ENCODE data around the gene CDCP2.
"Not testable (repeated sequence)": the region's sequence is repeated elsewhere in the genome, so short reads cannot be mapped to it uniquely, and the experiment has no call there.

CDCP2 gene

GRCh38 chr1:54168206-54168965, 15.6 kb upstream of the CDCP2 start:
- no peak for DNase-seq (ENCODE audit: low read depth, low spot score)

GRCh38 chr1:54167422-54168139, 14.8 kb upstream of the CDCP2 start:
- DNase-seq (ENCODE audit: low read depth, low spot score), result no peak

DNA sequence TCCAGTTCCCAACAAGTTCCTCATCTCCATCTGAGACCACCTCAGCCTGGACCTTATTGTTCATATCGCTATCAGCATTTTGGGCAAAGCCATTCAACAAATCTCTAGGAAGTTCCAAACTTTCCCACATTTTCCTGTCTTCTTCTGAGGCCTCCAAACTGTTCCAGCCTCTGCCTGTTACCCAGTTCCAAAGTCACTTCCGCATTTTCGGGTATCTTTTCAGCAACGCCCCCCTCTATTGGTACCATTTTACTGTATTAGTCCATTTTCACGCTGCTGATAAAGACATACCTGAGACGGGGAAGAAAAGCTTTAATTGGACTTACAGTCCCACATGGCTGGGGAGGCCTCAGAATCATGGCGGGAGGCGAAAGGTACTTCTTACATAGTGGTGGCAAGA, 13.6 kb upstream of the CDCP2 start:
- not testable (repeated sequence) for DNase-seq (ENCODE audit: low read depth, low spot score)

GRCh38 chr1:54165146-54165545, 12.3 kb upstream of the CDCP2 start:
- no peak for DNase-seq (ENCODE audit: low read depth, low spot score)

DNA sequence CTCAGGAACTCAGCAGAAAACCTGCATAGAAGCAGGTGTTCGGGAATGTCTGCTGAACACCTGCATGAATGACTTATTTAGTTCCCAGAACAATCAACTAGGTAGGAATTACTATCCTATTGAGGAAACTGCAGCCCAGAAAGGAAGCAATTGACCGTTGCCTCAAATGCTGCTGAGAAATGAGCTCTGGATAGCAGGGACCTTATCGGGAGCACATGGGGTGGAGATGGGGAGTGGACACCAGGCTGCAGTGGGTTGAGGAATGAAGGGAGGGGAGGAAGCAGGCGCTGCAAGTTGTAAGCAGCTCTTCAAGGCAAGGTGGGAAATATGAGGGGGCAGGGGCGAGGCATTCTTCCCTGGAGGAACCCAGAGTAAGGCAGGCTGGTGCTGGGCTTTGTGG, 10.8 kb upstream of the CDCP2 start:
- DNase-seq (ENCODE audit: low read depth, low spot score), result no peak

GRCh38 chr1:54163051-54163450, 10.3 kb upstream of the CDCP2 start:
- no peak for DNase-seq (ENCODE audit: low read depth, low spot score)

- no peak for DNase-seq (ENCODE audit: low read depth, low spot score)
Measured at GRCh38 chr1:54161495-54162168, 8.8 kb upstream of the CDCP2 start.

GRCh38 chr1:54160351-54160750, 7.6 kb upstream of the CDCP2 start:
- no peak for DNase-seq (ENCODE audit: low read depth, low spot score)

GRCh38 chr1:54159733-54160316, 7.0 kb upstream of the CDCP2 start:
- no peak for DNase-seq (ENCODE audit: low read depth, low spot score)

- DNase-seq (ENCODE audit: low read depth, low spot score), result no peak
Measured at GRCh38 chr1:54158071-54158470, 5.3 kb upstream of the CDCP2 start.

DNA sequence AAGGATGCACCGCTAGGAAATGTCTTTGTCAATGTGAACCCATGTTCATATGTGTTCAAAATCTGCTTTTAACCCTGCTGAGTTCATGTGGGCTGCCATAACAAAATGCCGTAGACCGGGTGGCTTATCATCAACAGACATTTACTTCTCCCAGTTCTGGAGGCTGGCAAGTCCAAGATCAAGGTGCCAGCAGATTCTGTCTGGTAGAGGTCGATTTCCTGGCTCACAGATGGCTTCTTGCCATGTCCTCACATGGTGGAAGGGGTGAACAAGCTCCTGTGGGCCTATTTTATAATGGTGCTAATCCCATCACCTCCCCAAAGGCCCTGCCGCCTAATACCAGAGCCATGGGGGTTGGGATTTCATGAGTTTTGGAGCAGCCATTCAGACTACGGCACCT, 4.6 kb upstream of the CDCP2 start:
- no peak for DNase-seq (ENCODE audit: low read depth, low spot score)

DNA sequence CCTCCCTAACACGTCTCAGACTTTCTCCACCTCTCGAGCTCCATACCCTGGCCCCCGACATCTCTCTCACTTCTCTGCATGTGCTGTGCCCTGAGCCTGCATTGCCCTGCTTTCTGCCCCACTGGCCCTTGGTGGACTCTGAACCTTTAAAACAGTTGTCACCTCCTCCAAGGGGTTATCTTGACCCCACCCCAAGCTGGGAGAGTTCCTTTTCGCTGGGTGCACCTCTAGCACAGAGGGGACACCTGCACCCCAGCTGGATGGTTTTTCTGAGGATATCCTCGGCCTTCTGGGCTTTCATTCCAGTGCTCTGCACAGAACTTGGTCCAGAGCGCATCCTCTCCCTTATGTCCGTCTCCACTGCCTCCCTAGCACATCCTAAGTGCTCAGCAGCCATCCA, 4.2 kb upstream of the CDCP2 start:
- no peak for DNase-seq (ENCODE audit: low read depth, low spot score)

DNA sequence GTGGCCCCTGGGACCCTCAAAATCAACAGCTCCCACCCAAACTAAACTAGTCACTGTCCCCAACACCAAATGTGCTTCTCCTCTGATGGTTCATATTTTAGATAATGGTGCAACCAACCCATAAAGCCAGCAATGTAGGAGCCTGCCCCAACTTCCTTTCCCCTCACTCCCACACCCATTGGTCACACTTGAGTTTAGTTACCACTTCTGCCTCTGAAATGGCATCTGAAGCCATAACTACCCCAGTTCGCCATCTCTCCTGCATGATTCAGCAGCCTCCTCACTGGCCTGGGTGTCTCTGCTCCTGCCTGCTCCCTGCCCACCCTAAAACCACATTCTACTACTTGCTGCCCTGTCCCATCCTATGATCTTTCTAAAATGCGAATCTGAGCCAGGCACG, 3.4 kb upstream of the CDCP2 start:
- DNase-seq (ENCODE audit: low read depth, low spot score), result no peak

- DNase-seq (ENCODE audit: low read depth, low spot score), result no peak
Measured at GRCh38 chr1:54153535-54154439, 987 bp upstream of the CDCP2 start.

DNA sequence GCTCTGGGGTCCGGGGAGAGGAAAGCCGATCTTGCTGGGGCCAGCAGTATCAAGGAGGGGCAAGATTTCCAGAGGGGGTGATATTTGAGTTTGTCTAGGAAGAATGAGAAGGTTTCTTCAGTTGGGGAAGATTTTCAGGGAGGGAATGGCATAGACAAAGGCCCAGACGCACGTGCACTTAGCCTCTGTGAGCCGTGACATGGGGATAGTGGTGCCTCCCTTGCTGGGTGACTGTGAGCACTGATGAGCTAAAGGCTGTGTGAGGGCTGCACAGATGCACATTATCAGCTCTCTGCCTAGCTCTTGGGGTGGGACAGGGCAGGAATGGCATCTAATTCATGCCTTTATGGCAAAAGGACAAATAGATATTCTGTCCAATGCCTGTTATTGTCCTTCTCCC, 1.8 kb downstream of the CDCP2 start:
- no peak for DNase-seq (ENCODE audit: low read depth, low spot score)

- no peak for DNase-seq (ENCODE audit: low read depth, low spot score)
Measured at GRCh38 chr1:54149734-54150133, 3.1 kb downstream of the CDCP2 start.

GRCh38 chr1:54144366-54144765, 8.4 kb downstream of the CDCP2 start:
- DNase-seq (ENCODE audit: low read depth, low spot score), result no peak

- no peak for DNase-seq (ENCODE audit: low read depth, low spot score)
Measured at GRCh38 chr1:54142146-54142900, 10.5 kb downstream of the CDCP2 start.

DNA sequence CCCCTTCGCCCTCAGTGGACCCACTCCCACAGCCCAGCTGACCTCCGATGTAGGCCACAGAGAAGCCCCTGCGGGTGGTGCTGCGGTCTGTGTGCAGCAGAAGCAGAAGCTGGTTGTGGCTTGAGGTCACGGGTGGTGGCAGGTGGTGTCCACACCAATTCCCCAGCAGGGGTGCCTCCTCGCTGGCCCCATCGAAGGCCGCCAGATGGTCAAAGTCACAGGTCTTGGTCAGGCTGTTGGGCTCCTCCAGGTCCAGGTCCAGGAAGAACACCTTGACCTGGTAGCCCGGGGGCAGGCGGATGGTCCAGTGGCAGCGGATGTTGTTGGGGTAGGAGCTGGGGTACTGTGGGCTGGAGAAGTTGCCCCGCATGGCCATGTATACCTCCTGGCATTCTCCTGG, 13.1 kb downstream of the CDCP2 start:
- no peak for DNase-seq (ENCODE audit: low read depth, low spot score)

- no peak for DNase-seq (ENCODE audit: low read depth, low spot score)
Measured at GRCh38 chr1:54138994-54139393, 13.8 kb downstream of the CDCP2 start.

Data from activated CD4-positive, CD25-positive, alpha-beta regulatory T cell treated with anti-CD3 and anti-CD28 coated beads, Interleukin-2, amount 50 U/mL, for 16 hours (primary cell).